Transverse colon (tissue), 4 donors: ENCODE measurements around the gene PYY. TPM values are rescaled to one million over a fixed set of nuclear protein-coding genes. Genes with fewer than 3 reads are reported as not detected.
"Not testable (repeated sequence)": the region's sequence is repeated elsewhere in the genome, so short reads cannot be mapped to it uniquely, and the experiment has no call there.

Experiments
- DNase-seq: peaks from one replicate; pipeline ENCODE4 v3.0.0-alpha.2; 2019
- H3K27ac ChIP-seq, 4 donors: fragments of 200-600 bp; sonication (generic); 2 replicates each; pipeline ENCODE4 v1.5.1; 2016 to 2018; ENCODE audit warnings: inconsistent platforms in 4 of 4
- H3K27me3 ChIP-seq: fragments of 200-600 bp; sonication (generic); 2 replicates; pipeline ENCODE4 v1.5.1; 2017; ENCODE audit warnings: inconsistent platforms
- H3K36me3 ChIP-seq, 4 donors: fragments of 200-600 bp; sonication (generic); 2 replicates each; pipeline ENCODE4 v1.5.1; 2017 to 2019; ENCODE audit warnings: inconsistent platforms in 4 of 4
- H3K4me1 ChIP-seq, 4 donors: fragments of 200-600 bp; sonication (generic); 2 replicates each; pipeline ENCODE4 v1.5.1; 2017 to 2020; ENCODE audit warnings: inconsistent platforms in 4 of 4
- H3K4me3 ChIP-seq, 4 donors: fragments of 200-600 bp; sonication (generic); 1 replicate in 1 of 4; 2 replicates in 3 of 4; pipeline versions ENCODE4 v1.5.1 to v1.6.1; 2017 to 2019; ENCODE audit warnings: inconsistent platforms in 4 of 4
- H3K9me3 ChIP-seq, 2 donors: fragments of 200-600 bp; sonication (generic); 2 replicates each; pipeline ENCODE4 v1.5.1; 2017 to 2019; ENCODE audit warnings: inconsistent platforms in 2 of 2
- CTCF ChIP-seq, 5 experiments: fragments of 200-600 bp in 3 of 5; fragments of 450-650 bp in 2 of 5; sonication (generic) in 3 of 5; IDR thresholded peaks; 1 replicate in 2 of 5; 2 replicates in 3 of 5; pipeline ENCODE4 v1.5.1; 2016 to 2017; ENCODE audit warnings: antibody characterized with exemption in 5 of 5, inconsistent platforms in 3 of 5, mild to moderate bottlenecking in 2 of 5, moderate library complexity in 1 of 5
- EP300 ChIP-seq: sonication (generic); formaldehyde crosslinking; IDR thresholded peaks from one replicate; pipeline ENCODE4 v1.6.1; 2017; ENCODE audit warnings: antibody characterized with exemption, low read depth
- POLR2A ChIP-seq: fragments of 450-650 bp; IDR thresholded peaks from one replicate; pipeline ENCODE4 v1.6.1; 2016; ENCODE audit warnings: antibody characterized with exemption, mild to moderate bottlenecking, moderate library complexity
- POLR2AphosphoS5 ChIP-seq, 3 donors: sonication (generic); formaldehyde crosslinking; IDR thresholded peaks; one replicate each; pipeline ENCODE4 v1.6.1; 2016; ENCODE audit warnings: antibody characterized with exemption in 3 of 3
- WGBS, 2 donors: methylation state at CpG; one replicate each; pipeline ENCODE4 v1.1.5; 2018; ENCODE audit warnings: low coverage in 1 of 2; 5-methylcytosine and 5-hydroxymethylcytosine counted together
- in situ Hi-C, 4 donors: fragments of 200-750 bp; cut with MboI; loops; one replicate each; pipeline versions ENCODE4 v1.15.0 to v1.15.1; 2017; ENCODE audit warnings: low sequenced_read_pairs in 3 of 4, low pct_ligation_motif_present in 1 of 4, low pct_unique_long_range_greater_than_20kb in 1 of 4
- intact Hi-C: fragments of 100-400 bp; cut with DNase I; formaldehyde crosslinking; loops from one replicate; pipeline ENCODE4 v1.15.1; 2023; ENCODE audit warnings: low total_unique reads
- total RNA-seq, 4 donors: library from RNA; depleted of rRNA; stranded (reverse); fragments of >200 nt; gene quantifications; one replicate each; pipeline ENCODE4 v1.1.0, GENCODE V29; 2016

PYY gene
- total RNA-seq, 4 donors from 2014 or later = 27.7 to 89.2 (median 52.1) TPM; not detected in 1

GRCh38 chr17:43939886-43940285 is 13.9 kb downstream of the PYY start:
- no peak overlapping the region for H3K27ac ChIP-seq
- no peak for DNase-seq
- H3K36me3 ChIP-seq = no peaks in the 10 kb centered on the region
- peaks cover 3 to 8% (median 6%) of the 10 kb centered on the region in 4 donors for H3K4me1 ChIP-seq
- H3K9me3 ChIP-seq = no peaks in the 10 kb centered on the region
- H3K27me3 ChIP-seq = peaks cover 34% of the 10 kb centered on the region
- TF ChIP-seq POLR2AphosphoS5 (IDR thresholded peaks at IDR 0.05) (no peak), POLR2A (no peak), CTCF (IDR thresholded peaks at IDR 0.05) (no peak), EP300 (no peak)
- no peak overlapping the region for H3K4me3 ChIP-seq
- in situ Hi-C loops = loop anchor here (10.0 to 25.0 kb wide), 3 partner anchors 55 to 222 kb away; partner anchors contain the start of gene ASB16 (in 1 of the 4)
- intact Hi-C loops = no loop called here
- WGBS, 2 donors = 99% methylated on average over 5 of the region's 5 CpGs; no CpG with 5 or more reads in 1 of the 2 donors

GRCh38 chr17:43939452-43939851 is 14.3 kb downstream of the PYY start:
- H3K27ac ChIP-seq, intact Hi-C loops, DNase-seq, H3K9me3 ChIP-seq, H3K4me1 ChIP-seq, H3K4me3 ChIP-seq, H3K36me3 ChIP-seq: not testable (repeated sequence)
- in situ Hi-C loops = loop anchor here in 1 of 4 donors (25.0 kb wide), 1 partner anchor 223 kb away; the partner anchor contains the start of gene ASB16
- H3K27me3 ChIP-seq = peaks cover 34% of the 10 kb centered on the region
- WGBS, 2 donors = 97% methylated on average over 3 of the region's 3 CpGs; no CpG with 5 or more reads in 1 of the 2 donors

- 58 to 64% methylated on average over 2 to 6 of the region's 6 CpGs for WGBS, 2 donors
- no peak overlapping the region for H3K27ac ChIP-seq
- no peak for TF ChIP-seq POLR2AphosphoS5 (IDR thresholded peaks at IDR 0.05)
- H3K4me1 ChIP-seq = peaks cover 3 to 8% (median 6%) of the 10 kb centered on the region in 4 donors
- in situ Hi-C loops (loop anchor here in 1 of 4 donors (25.0 kb wide), 1 partner anchor 223 kb away; the partner anchor contains the start of gene ASB16), intact Hi-C loops (no loop called here)
- no peaks in the 10 kb centered on the region for H3K36me3 ChIP-seq
- H3K9me3 ChIP-seq = no peaks in the 10 kb centered on the region
- H3K4me3 ChIP-seq = no peak overlapping the region
- peaks cover 34% of the 10 kb centered on the region for H3K27me3 ChIP-seq
- no peak for DNase-seq
These were observed 14.9 kb downstream of the PYY start for GRCh38 chr17:43938838-43939182.

- H3K4me1 ChIP-seq = peaks cover 3 to 11% (median 7%) of the 10 kb centered on the region in 4 donors
- in situ Hi-C loops (loop anchor here in 1 of 4 donors (25.0 kb wide), 1 partner anchor 226 kb away; the partner anchor contains the start of gene ASB16), intact Hi-C loops (no loop called here)
- no peaks in the 10 kb centered on the region for H3K36me3 ChIP-seq
- no peak overlapping the region for H3K27ac ChIP-seq
- TF ChIP-seq CTCF (IDR thresholded peaks at IDR 0.05) (no peak), EP300 (no peak), POLR2A (no peak), POLR2AphosphoS5 (IDR thresholded peaks at IDR 0.05) (no peak)
- H3K27me3 ChIP-seq = peaks cover 34% of the 10 kb centered on the region
- 83 to 92% methylated on average over 2 to 3 of the region's 3 CpGs for WGBS, 2 donors
- DNase-seq = no peak
- H3K4me3 ChIP-seq = no peak overlapping the region
- H3K9me3 ChIP-seq = no peaks in the 10 kb centered on the region
These were observed 17.3 kb downstream of the PYY start for GRCh38 chr17:43936434-43936833.

GRCh38 chr17:43935926-43936261 is 17.8 kb downstream of the PYY start:
- TF ChIP-seq EP300 (no peak), POLR2AphosphoS5 (IDR thresholded peaks at IDR 0.05) (no peak), CTCF (IDR thresholded peaks at IDR 0.05) (no peak), POLR2A (no peak)
- in situ Hi-C loops (loop anchor here in 1 of 4 donors (25.0 kb wide), 1 partner anchor 226 kb away; the partner anchor contains the start of gene ASB16), intact Hi-C loops (no loop called here)
- H3K27me3 ChIP-seq = peaks cover 34% of the 10 kb centered on the region
- no peaks in the 10 kb centered on the region for H3K36me3 ChIP-seq
- H3K27ac ChIP-seq = no peak overlapping the region
- H3K4me1 ChIP-seq = peaks cover 3 to 15% (median 9%) of the 10 kb centered on the region in 4 donors
- no peak overlapping the region for H3K4me3 ChIP-seq
- no peak for DNase-seq
- 64 to 82% methylated on average over 3 to 6 of the region's 6 CpGs for WGBS, 2 donors
- H3K9me3 ChIP-seq = no peaks in the 10 kb centered on the region
